Omental fat pad (tissue), 4 donors: Measurements from ENCODE around the gene HMGXB4. TPM values are rescaled to one million over a fixed set of nuclear protein-coding genes. Genes with fewer than 3 reads are reported as not detected.

Source experiments
- ATAC-seq: fragments of 150-250 bp; one replicate; pipeline ENCODE4 v1.9.1; 2016; ENCODE audit warnings: mild to moderate bottlenecking, moderate library complexity; ENCODE audit not compliant: low FRiP score
- DNase-seq: peaks from one replicate; pipeline ENCODE4 v3.0.0-alpha.2; 2019; ENCODE audit warnings: low spot score
- total RNA-seq, 4 donors: library from RNA; depleted of rRNA; stranded (reverse); fragments of >200 nt; gene quantifications; one replicate each; pipeline ENCODE4 v1.1.0, GENCODE V29; 2016
- TF ChIP-seq, protein P1 (sequence below), 3 donors: fragments of 450-650 bp; IDR thresholded peaks; one replicate each; pipeline ENCODE4 v1.5.1; 2016 to 2017; ENCODE audit warnings: antibody characterized with exemption in 3 of 3, mild to moderate bottlenecking in 3 of 3, moderate library complexity in 2 of 3

The HMGXB4 gene
- total RNA-seq, 4 donors from 2014 or later = 10.9 to 17.8 (median 12.3) TPM

- ATAC-seq (peak; percentile 2), DNase-seq (no peak)
- TF ChIP-seq, protein P1, sequence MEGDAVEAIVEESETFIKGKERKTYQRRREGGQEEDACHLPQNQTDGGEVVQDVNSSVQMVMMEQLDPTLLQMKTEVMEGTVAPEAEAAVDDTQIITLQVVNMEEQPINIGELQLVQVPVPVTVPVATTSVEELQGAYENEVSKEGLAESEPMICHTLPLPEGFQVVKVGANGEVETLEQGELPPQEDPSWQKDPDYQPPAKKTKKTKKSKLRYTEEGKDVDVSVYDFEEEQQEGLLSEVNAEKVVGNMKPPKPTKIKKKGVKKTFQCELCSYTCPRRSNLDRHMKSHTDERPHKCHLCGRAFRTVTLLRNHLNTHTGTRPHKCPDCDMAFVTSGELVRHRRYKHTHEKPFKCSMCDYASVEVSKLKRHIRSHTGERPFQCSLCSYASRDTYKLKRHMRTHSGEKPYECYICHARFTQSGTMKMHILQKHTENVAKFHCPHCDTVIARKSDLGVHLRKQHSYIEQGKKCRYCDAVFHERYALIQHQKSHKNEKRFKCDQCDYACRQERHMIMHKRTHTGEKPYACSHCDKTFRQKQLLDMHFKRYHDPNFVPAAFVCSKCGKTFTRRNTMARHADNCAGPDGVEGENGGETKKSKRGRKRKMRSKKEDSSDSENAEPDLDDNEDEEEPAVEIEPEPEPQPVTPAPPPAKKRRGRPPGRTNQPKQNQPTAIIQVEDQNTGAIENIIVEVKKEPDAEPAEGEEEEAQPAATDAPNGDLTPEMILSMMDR (IDR thresholded peaks at IDR 0.05) = no peak
Measured at GRCh38 chr22:35257002-35257320, 332 bp upstream of the HMGXB4 start.

- no peak for DNase-seq
Measured at GRCh38 chr22:35258191-35258988, 1.1 kb downstream of the HMGXB4 start.

GRCh38 chr22:35264986-35265385 lies 7.7 kb downstream of the HMGXB4 start:
- ATAC-seq (no peak), DNase-seq (no peak)
- TF ChIP-seq, protein P1 (IDR thresholded peaks at IDR 0.05) = no peak

More at GRCh38 chr22:35258191-35258988, 1.1 kb downstream of the HMGXB4 start:
- TF ChIP-seq, protein P1 (IDR thresholded peaks at IDR 0.05) = no peak
- ATAC-seq = no peak

DNA sequence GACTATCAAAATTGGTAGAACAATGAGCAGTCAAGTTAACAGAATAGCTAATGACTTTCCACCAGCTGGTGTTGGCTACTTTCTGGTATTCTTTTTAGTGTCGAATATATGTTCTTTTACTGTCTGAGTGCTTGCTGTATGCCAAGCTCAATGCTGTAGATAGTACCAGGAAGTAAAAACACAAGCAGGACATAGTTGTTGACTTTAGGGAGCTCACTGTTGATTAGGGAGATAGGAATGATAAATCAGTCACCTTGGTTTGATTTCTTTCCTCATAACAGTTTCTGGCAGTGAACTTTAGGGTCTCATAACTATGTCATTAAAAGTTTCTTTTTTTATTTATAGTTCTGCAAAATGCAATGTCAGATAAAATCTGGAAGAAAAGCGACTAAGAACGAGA lies 9.0 kb downstream of the HMGXB4 start:
- TF ChIP-seq, protein P1 (IDR thresholded peaks at IDR 0.05) = no peak
- ATAC-seq = no peak
- DNase-seq = no peak

- no peak for ATAC-seq
Measured at GRCh38 chr22:35269630-35270029, 12.3 kb downstream of the HMGXB4 start.

GRCh38 chr22:35274154-35274871 lies 17.0 kb downstream of the HMGXB4 start:
- DNase-seq (no peak), ATAC-seq (no peak)
- TF ChIP-seq, protein P1 (IDR thresholded peaks at IDR 0.05) = no peak

More at GRCh38 chr22:35269630-35270029, 12.3 kb downstream of the HMGXB4 start:
- TF ChIP-seq, protein P1 (IDR thresholded peaks at IDR 0.05) = no peak
- no peak for DNase-seq
